HG03175 (cell line): ENCODE measurements around the gene U2AF2.
A peak's percentile ranks its signal among the peaks of the same experiment; 100 is the strongest.

ENCODE experiments used
- ATAC-seq: cut with Tn5 transposase; IDR thresholded peaks from one replicate; pipeline ENCODE4 v1.9.1; 2021; ENCODE audit warnings: mild to moderate bottlenecking, moderate library complexity; ENCODE audit not compliant: unreplicated experiment

The U2AF2 gene

DNA sequence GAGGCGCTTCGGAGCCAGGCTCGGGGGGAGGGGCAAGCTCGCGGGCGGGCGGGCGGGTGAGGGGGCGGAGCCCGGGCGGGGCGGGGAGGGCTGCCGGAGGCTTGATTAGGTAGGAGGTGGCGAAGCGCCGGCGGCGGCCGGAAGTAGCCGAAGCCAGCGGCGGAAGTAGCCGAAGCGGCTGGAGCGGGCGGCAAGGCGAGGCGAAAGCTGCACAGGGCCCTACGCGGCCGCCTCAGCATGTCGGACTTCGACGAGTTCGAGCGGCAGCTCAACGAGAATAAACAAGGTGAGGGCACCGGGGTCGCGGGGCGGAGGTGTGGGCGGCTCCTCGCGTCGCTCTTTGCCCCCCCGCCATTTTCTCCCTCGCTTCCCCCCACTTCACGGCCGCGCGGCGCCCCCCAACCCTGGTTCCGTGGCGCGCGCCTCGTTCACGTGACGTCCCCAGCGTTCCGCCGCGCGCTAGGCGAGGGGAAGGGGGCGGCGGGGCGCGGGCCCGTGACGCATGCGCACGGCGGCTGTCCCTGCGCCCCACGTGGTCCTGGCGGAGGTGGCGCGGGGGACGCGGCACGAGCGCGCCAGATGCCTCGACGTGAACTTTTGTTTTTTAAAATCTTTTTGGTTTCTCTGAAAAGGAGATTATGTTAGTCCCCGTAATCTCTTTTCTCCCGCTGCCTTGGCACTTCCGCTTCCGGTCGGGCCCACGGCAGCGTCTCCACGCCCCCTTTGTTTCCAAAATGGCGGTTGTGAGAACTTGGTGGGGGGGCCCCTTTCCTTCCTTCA lies at the start of gene U2AF2:
Gene U2AF2, plus strand, starts transcription at position 168 of the 780 bp plus-strand sequence. Its CDS starts 70 bp downstream, at position 238.
- ATAC-seq = peak; percentile 48

DNA sequence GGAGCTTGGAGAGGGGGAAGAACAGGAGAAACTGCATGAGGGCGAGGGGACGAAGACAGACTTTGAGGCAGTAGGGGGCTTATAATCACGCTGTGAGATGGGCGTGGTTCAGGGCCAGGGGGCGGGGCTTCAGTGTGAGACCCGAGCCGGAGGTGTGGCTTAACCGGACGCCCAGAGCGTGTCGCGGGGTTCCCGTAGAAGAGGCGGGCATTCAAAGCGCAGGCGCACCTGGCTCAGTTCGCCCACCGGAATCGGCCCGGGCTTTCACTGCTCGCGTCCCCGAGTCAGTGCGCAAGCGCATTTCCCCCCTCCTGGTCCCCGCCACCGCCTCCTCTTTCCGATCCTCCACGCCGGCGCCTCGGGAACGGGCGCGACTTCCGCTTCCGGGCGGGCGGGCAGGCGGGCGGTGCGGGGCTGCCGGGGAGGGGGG lies 49.6 kb upstream of the U2AF2 start:
- ATAC-seq = peak; percentile 76

- peak; percentile 37 for ATAC-seq
These were observed 49.0 kb upstream of the U2AF2 start, which contains the start of gene ZNF865 for GRCh38 chr19:55605637-55606470. Gene ZNF865 (plus strand): TSS chr19:55605647. CDS start chr19:55613619, 7,972 bp downstream.

GRCh38 chr19:55606471-55606787 lies 48.4 kb upstream of the U2AF2 start:
- ATAC-seq = no peak

GRCh38 chr19:55606817-55607216 lies 48.0 kb upstream of the U2AF2 start:
- no peak for ATAC-seq

DNA sequence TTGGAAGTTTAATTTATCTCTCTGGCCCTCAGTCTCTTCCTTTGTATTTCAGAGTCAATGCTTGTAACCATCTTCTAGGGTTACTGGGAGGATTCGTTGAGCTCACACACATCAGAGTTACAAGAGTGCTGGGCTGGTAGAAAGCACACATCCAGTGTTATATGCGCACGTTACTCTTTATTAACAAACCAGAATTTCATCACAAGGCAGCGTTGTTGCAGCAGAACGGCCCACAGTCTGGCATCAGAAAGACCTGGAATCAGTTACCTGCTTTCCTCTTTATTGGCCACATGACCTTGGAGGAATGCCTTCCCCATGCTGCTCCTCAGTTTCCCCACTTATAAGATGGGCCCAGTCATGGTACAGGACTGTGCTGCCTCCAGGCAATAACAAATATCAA lies 45.5 kb upstream of the U2AF2 start:
- ATAC-seq = no peak

DNA sequence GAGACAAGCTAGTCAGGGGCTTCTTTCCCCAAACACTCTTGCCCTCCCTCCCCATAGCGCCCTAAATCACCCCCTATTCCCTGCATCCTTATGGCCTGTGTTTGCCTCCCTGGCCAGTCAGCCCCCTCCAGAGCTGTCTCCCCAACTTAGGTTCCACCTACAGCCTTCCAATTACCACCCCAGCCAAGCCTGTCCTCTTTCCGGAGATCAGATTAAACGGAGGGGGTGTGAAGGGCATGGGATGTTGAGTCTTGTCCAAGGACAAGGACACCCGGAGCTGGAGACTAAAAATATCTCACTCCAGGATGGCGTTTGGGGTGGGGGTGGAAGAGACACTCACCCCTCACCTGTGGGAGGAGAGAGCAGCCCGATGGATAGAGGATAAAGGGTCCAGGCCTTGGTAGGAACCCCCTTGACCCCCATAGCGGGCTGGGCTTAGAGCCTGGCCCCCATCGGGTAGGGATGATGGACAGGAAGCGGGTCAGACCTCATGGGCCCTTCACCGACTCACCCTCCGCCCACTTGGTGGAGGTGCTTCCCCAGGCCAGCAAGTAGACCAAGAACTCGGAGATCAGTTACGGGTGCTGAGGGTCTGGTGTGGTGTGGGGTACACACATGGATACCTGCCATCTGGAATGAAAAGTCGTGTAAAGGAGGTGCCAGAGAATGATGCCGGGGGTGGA lies 43.4 kb upstream of the U2AF2 start:
- no peak for ATAC-seq

- ATAC-seq = no peak
These were observed 42.7 kb upstream of the U2AF2 start for GRCh38 chr19:55611983-55612645.

- ATAC-seq = no peak
These were observed 41.4 kb upstream of the U2AF2 start for GRCh38 chr19:55613396-55613795.

GRCh38 chr19:55613930-55614710 lies 40.7 kb upstream of the U2AF2 start:
- ATAC-seq = no peak

DNA sequence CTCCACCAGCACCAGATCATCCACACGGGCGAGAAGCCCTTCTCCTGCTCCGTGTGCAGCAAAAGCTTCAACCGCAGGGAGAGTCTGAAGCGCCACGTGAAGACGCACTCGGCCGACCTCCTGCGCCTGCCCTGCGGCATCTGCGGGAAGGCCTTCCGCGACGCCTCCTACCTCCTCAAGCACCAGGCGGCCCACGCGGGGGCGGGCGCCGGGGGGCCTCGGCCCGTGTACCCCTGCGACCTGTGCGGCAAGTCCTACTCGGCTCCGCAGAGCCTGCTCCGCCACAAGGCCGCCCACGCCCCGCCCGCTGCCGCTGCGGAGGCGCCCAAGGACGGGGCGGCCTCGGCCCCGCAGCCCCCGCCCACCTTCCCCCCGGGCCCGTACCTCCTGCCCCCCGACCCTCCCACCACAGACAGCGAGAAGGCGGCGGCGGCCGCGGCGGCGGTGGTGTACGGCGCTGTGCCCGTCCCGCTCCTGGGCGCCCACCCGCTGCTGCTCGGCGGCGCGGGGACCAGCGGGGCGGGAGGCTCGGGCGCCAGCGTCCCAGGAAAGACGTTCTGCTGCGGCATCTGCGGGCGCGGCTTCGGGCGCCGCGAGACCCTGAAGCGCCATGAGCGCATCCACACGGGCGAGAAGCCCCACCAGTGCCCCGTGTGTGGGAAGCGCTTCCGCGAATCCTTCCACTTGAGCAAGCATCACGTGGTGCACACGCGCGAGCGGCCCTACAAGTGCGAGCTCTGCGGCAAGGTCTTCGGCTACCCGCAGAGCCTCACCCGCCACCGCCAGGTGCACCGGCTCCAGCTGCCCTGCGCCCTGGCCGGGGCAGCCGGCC lies 39.9 kb upstream of the U2AF2 start:
- no peak for ATAC-seq

GRCh38 chr19:55615543-55616394 lies 39.1 kb upstream of the U2AF2 start:
- ATAC-seq = no peak

DNA sequence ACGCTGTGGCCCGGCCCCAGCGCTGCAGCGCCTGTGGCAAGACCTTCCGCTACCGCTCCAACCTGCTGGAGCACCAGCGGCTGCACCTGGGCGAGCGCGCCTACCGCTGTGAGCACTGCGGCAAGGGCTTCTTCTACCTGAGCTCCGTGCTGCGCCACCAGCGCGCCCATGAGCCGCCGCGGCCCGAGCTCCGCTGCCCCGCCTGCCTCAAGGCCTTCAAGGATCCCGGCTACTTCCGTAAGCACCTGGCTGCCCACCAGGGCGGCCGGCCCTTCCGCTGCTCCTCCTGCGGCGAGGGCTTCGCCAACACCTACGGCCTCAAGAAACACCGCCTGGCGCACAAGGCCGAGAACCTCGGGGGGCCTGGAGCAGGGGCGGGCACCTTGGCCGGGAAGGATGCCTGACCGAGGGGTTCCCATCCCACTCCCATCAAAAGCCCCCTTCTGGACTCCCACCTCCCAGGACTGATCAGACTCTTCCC lies 38.4 kb upstream of the U2AF2 start:
- no peak for ATAC-seq

- ATAC-seq = no peak
These were observed 37.4 kb upstream of the U2AF2 start for GRCh38 chr19:55617426-55617825.

DNA sequence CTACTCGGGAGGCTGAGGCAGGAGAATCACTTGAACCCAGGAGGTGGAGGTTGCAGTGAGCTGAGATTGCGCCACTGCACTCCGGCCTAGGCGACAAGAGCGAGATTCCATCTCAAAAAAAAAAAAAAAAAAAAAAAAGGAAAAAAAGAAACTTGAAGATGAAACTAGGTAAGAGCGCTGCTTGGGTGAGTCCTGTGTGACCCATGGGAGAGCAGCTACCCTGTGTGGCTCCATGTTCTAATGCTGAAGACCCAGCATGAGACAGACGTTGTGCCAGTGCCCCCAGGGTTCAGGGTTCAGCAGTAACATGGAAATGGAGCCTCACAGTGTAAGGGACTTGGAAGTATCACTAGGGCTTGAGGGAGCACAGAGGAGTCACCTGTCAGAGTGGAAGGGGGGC lies 36.4 kb upstream of the U2AF2 start:
- ATAC-seq = no peak

GRCh38 chr19:55619286-55619685 lies 35.5 kb upstream of the U2AF2 start:
- ATAC-seq = no peak

- ATAC-seq = no peak
These were observed 34.2 kb upstream of the U2AF2 start for GRCh38 chr19:55620410-55621204.
